NCI-H748 (cell line): ENCODE data around the gene NAA16.
A peak's percentile ranks its signal among the peaks of the same experiment; 100 is the strongest.
"Not testable (repeated sequence)": the region's sequence is repeated elsewhere in the genome, so short reads cannot be mapped to it uniquely, and the experiment has no call there.

Source experiments
- DNase-seq: peaks from one replicate; lab custom pipeline; 2025; ENCODE audit not compliant: unreplicated experiment; lab: John Stamatoyannopoulos, UW

Gene NAA16

DNA sequence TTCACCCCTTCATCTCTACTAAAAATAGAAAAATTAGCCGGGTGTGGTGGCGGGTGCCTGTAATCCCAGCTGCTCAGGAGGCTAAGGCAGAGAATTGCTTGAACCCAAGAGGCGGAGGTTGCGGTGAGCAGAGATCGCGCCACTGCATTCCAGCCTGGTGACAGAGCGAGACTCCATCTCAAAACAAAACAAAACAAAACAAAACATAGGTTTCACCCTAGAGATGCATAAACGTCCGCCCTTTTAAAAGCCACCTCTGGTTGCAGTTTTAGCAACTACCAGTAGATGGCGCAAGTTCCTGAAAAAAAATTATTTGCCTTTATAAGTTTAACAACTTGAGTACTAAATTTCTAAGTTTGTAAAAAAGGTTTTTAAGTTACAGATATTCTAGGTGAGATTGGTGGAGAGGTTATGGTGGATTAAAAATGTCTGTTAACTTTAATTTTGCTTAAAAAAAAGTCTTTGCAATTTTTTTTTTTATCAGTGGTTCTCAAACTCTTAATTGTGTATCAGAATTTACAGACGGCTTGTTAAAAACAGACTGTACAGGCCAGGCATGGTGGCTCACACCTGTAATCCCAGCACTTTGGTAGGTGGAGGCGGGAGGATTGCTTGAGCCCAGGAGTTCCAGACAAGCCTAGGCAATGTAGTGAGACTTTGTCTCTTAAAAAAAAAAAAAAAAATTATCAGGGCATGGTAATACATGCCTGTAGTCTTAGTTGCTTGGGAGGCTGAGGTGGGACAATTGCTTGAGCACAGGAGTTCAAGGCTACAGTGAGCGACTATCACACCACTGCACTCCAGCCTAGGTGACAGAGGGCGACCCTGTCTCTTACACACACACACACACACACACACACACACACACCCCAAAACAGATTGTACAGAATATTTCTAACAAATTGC, 42.1 kb downstream of the NAA16 start:
- peak; percentile 14 for DNase-seq

- DNase-seq = no peak
Measured at GRCh38 chr13:41354416-41354815, 43.3 kb downstream of the NAA16 start.

DNA sequence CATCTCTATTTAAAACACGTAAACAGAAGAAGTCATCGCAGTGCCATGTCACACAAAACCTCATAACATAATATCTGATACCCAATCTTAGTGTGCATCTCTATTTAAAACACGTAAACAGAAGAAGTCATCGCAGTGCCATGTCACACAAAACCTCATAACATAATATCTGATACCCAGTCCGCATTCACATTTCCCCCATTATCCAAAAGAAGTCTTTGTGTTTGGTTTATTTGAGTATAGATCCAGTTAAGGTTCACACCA, 45.2 kb downstream of the NAA16 start:
- not testable (repeated sequence) for DNase-seq

DNA sequence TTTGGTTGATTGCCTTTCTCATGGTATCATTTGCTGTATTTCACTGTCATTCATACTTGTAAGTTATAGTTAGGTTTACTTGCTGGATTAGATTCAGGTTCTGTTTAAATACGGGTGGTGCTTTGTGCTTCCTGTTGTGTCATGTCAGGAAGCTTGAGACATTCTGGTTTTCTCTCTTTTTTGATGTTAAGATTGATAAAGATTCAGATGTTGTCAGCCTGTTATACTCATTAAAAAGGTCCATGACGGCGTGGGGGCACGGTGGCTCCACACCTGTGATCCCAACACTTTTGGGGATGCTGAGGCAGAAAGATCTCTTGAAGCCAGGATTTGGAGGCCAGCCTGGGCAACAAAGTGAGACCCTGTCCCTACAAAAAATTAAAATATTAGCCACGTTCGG, 45.7 kb downstream of the NAA16 start:
- no peak for DNase-seq

GRCh38 chr13:41361491-41361890, 50.4 kb downstream of the NAA16 start:
- DNase-seq = no peak

GRCh38 chr13:41364043-41364442, 53.0 kb downstream of the NAA16 start:
- DNase-seq = no peak

- DNase-seq = no peak
Measured at GRCh38 chr13:41365631-41366030, 54.6 kb downstream of the NAA16 start.

GRCh38 chr13:41370736-41371135, 59.7 kb downstream of the NAA16 start:
- DNase-seq = no peak

GRCh38 chr13:41377446-41377845, 66.4 kb downstream of the NAA16 start:
- no peak for DNase-seq

DNA sequence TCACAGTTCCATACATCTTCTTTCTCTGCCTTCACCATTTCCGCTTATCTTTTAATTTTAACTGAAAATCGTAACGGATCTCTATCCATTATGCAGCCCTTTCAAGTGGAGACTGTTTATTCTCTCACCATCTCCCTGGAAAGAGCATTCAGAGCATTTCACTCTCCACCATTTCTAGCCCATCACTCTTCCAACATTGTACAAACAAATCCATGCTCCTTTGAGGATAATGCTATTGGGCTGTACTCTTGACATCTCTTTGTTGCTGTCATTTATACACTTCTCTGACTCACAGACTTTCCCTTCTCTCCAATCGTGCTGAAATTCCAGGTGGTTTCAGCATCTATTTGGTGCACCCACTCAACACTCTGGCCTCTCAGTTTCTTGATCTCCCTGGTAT, 71.4 kb downstream of the NAA16 start:
- no peak for DNase-seq

- no peak for DNase-seq
Measured at GRCh38 chr13:41383386-41383785, 72.3 kb downstream of the NAA16 start.

DNA sequence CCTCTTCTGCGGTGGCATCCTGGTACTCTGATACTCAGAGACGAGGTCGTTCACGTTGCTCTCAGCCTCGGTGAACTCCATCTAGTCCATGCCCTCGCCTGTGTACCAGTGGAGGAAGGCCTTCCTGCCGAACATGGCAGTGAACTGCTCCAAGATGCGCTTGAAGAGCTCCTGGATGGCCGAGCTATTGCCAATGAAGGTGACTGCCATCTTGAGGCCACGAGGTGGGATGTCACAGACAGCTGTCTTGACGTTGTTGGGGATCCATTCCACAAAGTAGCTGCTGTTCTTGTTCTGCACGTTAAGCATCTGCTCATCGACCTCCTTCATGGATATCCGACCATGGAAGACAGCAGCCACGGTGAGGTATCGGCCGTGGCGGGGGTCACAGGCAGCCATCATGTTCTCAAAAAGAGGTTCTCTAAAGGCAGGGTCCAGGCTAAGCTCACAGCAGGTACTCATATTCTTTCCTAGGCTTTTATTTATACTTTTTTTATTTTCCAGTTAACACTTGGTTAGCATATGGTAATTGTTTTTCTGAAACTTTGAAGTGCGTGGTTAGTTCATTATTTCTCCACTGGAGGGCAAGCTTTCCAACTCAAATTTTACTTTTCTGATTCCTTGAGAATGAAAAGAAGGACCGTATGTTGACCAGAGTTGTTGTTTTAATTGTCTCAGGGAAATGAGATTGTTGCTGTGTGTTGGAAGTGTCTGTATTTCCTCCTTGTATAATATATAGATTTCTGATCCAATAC, 73.9 kb downstream of the NAA16 start:
- DNase-seq = no peak

DNA sequence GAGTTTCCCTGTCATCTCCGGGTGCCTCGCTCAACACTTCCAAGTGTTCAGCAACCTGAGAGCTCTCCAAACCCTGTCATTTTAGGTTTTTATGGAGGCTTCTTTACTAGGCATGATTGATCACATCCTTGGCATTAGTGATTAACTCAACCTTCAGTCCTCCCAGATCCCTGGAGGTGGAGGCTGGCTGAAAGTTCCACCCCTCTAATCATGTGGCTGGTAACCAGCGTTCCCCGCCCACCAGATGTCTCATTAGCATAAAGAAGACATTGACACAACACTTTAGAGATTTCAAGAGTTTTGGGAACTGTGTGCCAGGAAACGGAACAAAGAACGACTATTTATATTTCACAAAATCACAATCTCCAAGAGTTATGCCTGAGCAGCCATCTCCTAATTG, 75.1 kb downstream of the NAA16 start:
- no peak for DNase-seq

DNA sequence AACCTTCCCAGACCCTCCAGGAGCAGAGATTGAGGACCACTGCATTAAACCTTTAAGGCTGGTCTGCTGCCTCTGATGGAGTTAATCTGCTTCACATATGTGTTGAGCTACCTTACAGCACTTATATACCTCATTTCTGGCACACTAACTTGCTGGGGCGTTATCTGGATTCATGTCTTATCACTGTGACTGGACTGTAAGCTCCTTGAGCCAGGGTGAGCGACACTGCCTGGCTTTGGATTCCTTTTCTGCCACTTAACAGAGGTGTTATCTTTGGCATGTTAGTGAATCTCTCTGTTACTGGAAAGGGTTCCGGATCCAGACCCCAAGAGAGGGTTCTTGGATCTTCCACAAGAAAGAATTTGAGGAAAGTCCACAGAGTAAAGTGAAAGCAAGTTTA, 76.5 kb downstream of the NAA16 start:
- DNase-seq = no peak

DNA sequence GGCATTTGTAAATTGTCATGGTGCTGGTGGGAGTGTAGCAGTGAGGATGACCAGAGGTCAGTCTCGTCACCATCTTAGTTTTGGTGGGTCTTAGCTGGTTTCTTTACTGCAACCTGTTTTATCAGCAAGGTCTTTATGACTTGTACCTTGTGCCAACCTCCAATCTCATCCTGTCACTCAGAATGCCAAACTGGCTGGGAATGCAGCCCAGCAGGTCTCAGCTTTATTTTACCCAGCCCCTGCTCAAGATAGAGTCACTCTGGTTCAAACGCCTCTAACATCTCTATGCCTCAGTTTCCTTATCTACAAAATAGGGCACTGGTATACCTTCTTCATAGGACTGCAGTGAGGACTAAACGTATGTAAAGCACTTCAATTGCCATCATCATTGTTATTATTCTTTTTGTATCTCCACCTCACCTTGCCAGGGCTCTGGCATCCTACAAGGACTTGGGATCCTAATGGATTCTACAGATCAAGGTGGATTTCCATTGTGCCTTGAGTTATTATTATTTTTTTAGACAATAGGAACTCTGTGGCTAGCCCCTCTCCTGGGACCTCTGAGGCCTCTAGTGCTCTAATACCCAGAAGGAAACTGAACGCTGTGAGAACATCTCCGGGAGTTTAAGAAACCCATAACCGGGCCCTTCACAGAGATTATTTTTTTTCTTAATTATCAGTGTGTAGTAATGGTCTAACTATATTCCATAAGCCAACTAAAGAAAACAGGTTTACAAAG, 77.2 kb downstream of the NAA16 start:
- no peak for DNase-seq

GRCh38 chr13:41389580-41389979, 78.5 kb downstream of the NAA16 start:
- no peak for DNase-seq

GRCh38 chr13:41394166-41394565, 83.1 kb downstream of the NAA16 start:
- DNase-seq = no peak

DNA sequence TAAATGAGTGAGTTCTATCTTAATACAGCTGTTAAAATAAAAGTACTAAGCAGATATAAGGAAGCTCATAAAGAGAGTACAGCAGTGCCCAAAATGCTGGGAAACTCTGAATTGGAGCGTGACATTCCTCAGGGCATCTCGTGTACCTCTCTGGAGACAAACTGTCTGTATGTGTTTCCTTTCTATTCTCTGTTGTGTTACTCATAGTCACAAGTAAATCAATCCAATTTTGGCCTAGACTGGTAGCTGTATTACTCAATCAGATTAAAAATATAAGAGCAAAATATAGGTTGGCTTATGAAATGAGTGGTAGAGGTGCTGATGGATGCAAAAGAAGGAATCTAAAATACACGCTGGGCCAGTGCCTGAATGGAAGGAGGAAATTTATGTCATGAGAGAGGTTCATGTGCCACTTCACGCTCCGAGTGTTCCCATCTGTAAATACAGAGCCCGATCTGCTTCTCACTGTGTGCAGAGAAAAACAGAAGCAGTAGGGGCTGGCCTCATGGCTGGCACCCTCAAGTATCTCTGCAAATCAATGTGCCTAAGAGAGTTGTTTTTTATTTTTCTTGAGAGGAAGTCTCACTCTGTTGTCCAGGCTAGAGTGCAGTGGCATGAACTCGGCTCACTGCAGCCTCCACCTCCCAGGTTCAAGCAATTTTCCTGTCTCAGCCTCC, 87.6 kb downstream of the NAA16 start:
- DNase-seq = no peak

- peak; percentile 47 for DNase-seq
Measured at GRCh38 chr13:41401366-41401765, 90.3 kb downstream of the NAA16 start.

- peak; percentile 39 for DNase-seq
Measured at GRCh38 chr13:41402691-41403511, 91.8 kb downstream of the NAA16 start.
